Mucosa of descending colon (tissue), 3 donors: ENCODE results near the gene SPG21. TPM values are rescaled to one million over a fixed set of nuclear protein-coding genes. Genes with fewer than 3 reads are reported as not detected.
"Not testable (repeated sequence)": the region's sequence is repeated elsewhere in the genome, so short reads cannot be mapped to it uniquely, and the experiment has no call there.

Source experiments
- ATAC-seq: fragments of 200-7000 bp; cut with Tn5 transposase; one replicate; pipeline ENCODE4 v1.9.1; 2020; ENCODE audit warnings: mild to moderate bottlenecking, moderate library complexity
- DNase-seq, 3 donors: peaks; one replicate each; pipeline ENCODE4 v3.0.0-alpha.2; 2020
- H3K36me3 ChIP-seq: fragments of 200-600 bp; one replicate; pipeline ENCODE4 v1.8.0; 2021; ENCODE audit warnings: low read depth, mild to moderate bottlenecking
- H3K4me1 ChIP-seq: fragments of 200-600 bp; one replicate; pipeline ENCODE4 v1.8.0; 2021; ENCODE audit warnings: low read depth, mild to moderate bottlenecking
- H3K4me3 ChIP-seq: fragments of 200-600 bp; one replicate; pipeline ENCODE4 v1.8.0; 2021; ENCODE audit warnings: mild to moderate bottlenecking
- H3K9me3 ChIP-seq: fragments of 200-600 bp; one replicate; pipeline ENCODE4 v1.8.0; 2021; ENCODE audit warnings: mild to moderate bottlenecking
- intact Hi-C, 2 donors: fragments of 100-400 bp; cut with DNase I in 1 of 2; cut with micrococcal nuclease in 1 of 2; formaldehyde crosslinking; loops; one replicate each; pipeline versions ENCODE4 v1.11.0 to v1.11.1; 2022; cut with DNase I, micrococcal nuclease
- total RNA-seq, 3 donors: library from RNA; stranded (reverse); fragmentation: NEBNext Ultra II Directional in 2 of 3; extraction: Animal tissue kit (Norgen Biotek cat#: 25700) in 2 of 3; gene quantifications; one replicate each; pipeline versions ENCODE4 v1.2.1 to v1.2.4, GENCODE V29; 2021 to 2023
- TF ChIP-seq, protein P1 (sequence below): fragments of 200-600 bp; IDR thresholded peaks from one replicate; pipeline ENCODE4 v1.8.0; 2022; ENCODE audit warnings: antibody characterized with exemption, mild to moderate bottlenecking
- donor health status: DM: no; HTN: no; CAD: no; lungs with moderate emphysema.
- donor health status: DM: no; HTN: no; CAD: no.
- donor health status: DM: no; HTN: yes; CAD: no.

Gene SPG21
- total RNA-seq, 3 donors from 2014 or later, result 60.9 to 90.6 (median 65.9) TPM

DNA sequence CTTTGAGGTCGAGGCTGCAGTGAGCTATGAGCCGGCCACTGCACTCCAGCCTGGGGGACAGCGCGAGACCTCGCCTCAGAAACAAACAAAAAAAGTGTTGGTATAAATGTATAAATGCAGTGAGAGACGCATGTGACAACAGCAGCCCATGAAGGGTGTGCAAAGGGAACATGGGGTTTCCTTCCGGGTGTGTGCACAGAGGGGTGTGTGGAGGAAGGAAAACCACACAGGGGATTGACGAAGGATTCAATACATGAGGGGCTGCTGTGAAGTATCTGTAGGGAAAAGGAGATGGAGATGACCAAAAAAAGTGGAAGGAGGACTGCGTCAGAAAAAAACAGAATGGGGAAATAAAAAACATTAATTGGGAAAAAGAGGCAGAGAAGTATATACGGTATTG, 38.6 kb upstream of the SPG21 start:
- Histone ChIP-seq H3K4me3 (no peak overlapping the region), H3K4me1 (peaks cover 16% of the 10 kb centered on the region), H3K9me3 (no peaks in the 10 kb centered on the region), H3K36me3 (peaks cover 5% of the 10 kb centered on the region)
- DNase-seq (no peak), ATAC-seq (peak; percentile 39)
- TF ChIP-seq, protein P1, sequence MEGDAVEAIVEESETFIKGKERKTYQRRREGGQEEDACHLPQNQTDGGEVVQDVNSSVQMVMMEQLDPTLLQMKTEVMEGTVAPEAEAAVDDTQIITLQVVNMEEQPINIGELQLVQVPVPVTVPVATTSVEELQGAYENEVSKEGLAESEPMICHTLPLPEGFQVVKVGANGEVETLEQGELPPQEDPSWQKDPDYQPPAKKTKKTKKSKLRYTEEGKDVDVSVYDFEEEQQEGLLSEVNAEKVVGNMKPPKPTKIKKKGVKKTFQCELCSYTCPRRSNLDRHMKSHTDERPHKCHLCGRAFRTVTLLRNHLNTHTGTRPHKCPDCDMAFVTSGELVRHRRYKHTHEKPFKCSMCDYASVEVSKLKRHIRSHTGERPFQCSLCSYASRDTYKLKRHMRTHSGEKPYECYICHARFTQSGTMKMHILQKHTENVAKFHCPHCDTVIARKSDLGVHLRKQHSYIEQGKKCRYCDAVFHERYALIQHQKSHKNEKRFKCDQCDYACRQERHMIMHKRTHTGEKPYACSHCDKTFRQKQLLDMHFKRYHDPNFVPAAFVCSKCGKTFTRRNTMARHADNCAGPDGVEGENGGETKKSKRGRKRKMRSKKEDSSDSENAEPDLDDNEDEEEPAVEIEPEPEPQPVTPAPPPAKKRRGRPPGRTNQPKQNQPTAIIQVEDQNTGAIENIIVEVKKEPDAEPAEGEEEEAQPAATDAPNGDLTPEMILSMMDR, result no peak
- intact Hi-C loops, result no loop called here

GRCh38 chr15:65027593-65027992, 37.9 kb upstream of the SPG21 start:
- intact Hi-C loops, result no loop called here
- H3K9me3 ChIP-seq, result no peaks in the 10 kb centered on the region
- TF ChIP-seq, protein P1, result no peak
- ATAC-seq, result no peak
- no peak overlapping the region for H3K4me3 ChIP-seq
- peaks cover 5% of the 10 kb centered on the region for H3K36me3 ChIP-seq
- DNase-seq, result no peak
- peaks cover 10% of the 10 kb centered on the region for H3K4me1 ChIP-seq

- Histone ChIP-seq H3K4me1 (peaks cover 10% of the 10 kb centered on the region), H3K9me3 (no peaks in the 10 kb centered on the region), H3K4me3 (no peak overlapping the region), H3K36me3 (peaks cover 5% of the 10 kb centered on the region)
- intact Hi-C loops, result no loop called here
- TF ChIP-seq, protein P1, result no peak
- no peak for ATAC-seq
- DNase-seq, result no peak
Observed at GRCh38 chr15:65026756-65027155, 37.0 kb upstream of the SPG21 start.

- TF ChIP-seq, protein P1, result no peak
- intact Hi-C loops, result no loop called here
- Histone ChIP-seq H3K4me3 (no peak overlapping the region), H3K36me3 (peaks cover 5% of the 10 kb centered on the region), H3K9me3 (no peaks in the 10 kb centered on the region), H3K4me1 (no peaks in the 10 kb centered on the region)
- DNase-seq (no peak), ATAC-seq (no peak)
Observed at GRCh38 chr15:65021488-65021887, 31.8 kb upstream of the SPG21 start.

DNA sequence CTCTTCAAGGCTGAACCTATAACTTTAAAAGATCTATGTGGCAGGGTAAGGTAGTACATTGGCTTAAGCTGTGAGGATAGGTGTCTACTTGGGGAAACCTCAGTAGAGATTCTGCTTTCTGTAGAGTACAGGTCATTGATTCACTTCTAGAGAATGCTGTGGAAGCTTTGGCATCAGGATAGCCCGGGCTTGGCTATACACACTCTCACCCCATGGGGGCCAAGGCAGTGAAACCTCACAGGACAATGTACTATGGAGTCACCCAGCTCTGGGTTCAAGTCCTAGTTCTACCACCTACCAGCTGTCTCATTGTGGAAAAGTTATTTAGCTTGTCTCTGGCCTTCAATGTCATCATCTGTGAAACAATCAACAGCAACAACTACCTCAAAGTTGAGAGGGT, 30.7 kb upstream of the SPG21 start:
- intact Hi-C loops, result no loop called here
- no peak overlapping the region for H3K4me3 ChIP-seq
- peaks cover 7% of the 10 kb centered on the region for H3K36me3 ChIP-seq

GRCh38 chr15:65011198-65011597, 21.5 kb upstream of the SPG21 start:
- H3K9me3 ChIP-seq, ATAC-seq, H3K4me1 ChIP-seq, H3K4me3 ChIP-seq, DNase-seq, intact Hi-C loops: not testable (repeated sequence)
- H3K36me3 ChIP-seq, result peaks cover 15% of the 10 kb centered on the region

More for the DNA sequence above, 30.7 kb upstream of the SPG21 start:
- Histone ChIP-seq H3K9me3 (no peaks in the 10 kb centered on the region), H3K4me1 (no peaks in the 10 kb centered on the region)
- TF ChIP-seq, protein P1, result no peak
- DNase-seq, result no peak
- ATAC-seq, result no peak
